Activated B cell treated with CpG ODN at 0.5 μM for 24 hours (primary cell): ENCODE results near the gene NAGLU. TPM values are rescaled to one million over a fixed set of nuclear protein-coding genes. Genes with fewer than 3 reads are reported as not detected.

Source experiments
- ATAC-seq: fragments of 200-7000 bp; cut with Tn5 transposase; one replicate; pipeline ENCODE4 v1.10.0; 2021; ENCODE audit warnings: low read depth, mild to moderate bottlenecking, moderate library complexity
- CTCF ChIA-PET: fragments of 350-600 bp; sonication (Branson Sonifier 250); formaldehyde crosslinking; loops from one replicate; lab custom pipeline; 2021; ENCODE audit warnings: antibody characterized with exemption; lab: Charles Lee
- POLR2A ChIA-PET: fragments of 350-600 bp; sonication (Branson Sonifier 250); formaldehyde crosslinking; loops from one replicate; lab custom pipeline; 2021; ENCODE audit warnings: antibody characterized with exemption; lab: Charles Lee
- DNase-seq: peaks from one replicate; pipeline ENCODE4 v3.0.0; 2022
- H3K27ac Mint-ChIP-seq: one replicate; pipeline ENCODE4 v1.8.0; 2020; ENCODE audit warnings: mixed read lengths
- H3K27me3 Mint-ChIP-seq: one replicate; pipeline ENCODE4 v1.8.0; 2021; ENCODE audit warnings: mixed read lengths
- H3K36me3 Mint-ChIP-seq: one replicate; pipeline ENCODE4 v1.8.0; 2021; ENCODE audit warnings: low read depth, mixed read lengths
- H3K4me1 Mint-ChIP-seq: one replicate; pipeline ENCODE4 v1.8.0; 2021; ENCODE audit warnings: mixed read lengths
- H3K4me3 Mint-ChIP-seq: one replicate; pipeline ENCODE4 v1.8.0; 2020; ENCODE audit warnings: mild to moderate bottlenecking, mixed read lengths
- H3K9me3 Mint-ChIP-seq: one replicate; pipeline ENCODE4 v1.8.0; 2020; ENCODE audit warnings: mixed read lengths
- CTCF ChIP-seq: fragments of 200-600 bp; IDR thresholded peaks from one replicate; pipeline ENCODE4 v1.8.0; 2022; ENCODE audit warnings: antibody characterized with exemption, mild to moderate bottlenecking
- intact Hi-C: fragments of 100-400 bp; cut with micrococcal nuclease; formaldehyde crosslinking; loops from one replicate; pipeline ENCODE4 v1.15.1; 2024
- total RNA-seq: library from RNA; stranded (reverse); gene quantifications from 2 replicates; pipeline ENCODE4 v1.2.3, GENCODE V29; 2022

NAGLU gene
- total RNA-seq, 1 donor from 2014 or later = 33.9 TPM

DNA sequence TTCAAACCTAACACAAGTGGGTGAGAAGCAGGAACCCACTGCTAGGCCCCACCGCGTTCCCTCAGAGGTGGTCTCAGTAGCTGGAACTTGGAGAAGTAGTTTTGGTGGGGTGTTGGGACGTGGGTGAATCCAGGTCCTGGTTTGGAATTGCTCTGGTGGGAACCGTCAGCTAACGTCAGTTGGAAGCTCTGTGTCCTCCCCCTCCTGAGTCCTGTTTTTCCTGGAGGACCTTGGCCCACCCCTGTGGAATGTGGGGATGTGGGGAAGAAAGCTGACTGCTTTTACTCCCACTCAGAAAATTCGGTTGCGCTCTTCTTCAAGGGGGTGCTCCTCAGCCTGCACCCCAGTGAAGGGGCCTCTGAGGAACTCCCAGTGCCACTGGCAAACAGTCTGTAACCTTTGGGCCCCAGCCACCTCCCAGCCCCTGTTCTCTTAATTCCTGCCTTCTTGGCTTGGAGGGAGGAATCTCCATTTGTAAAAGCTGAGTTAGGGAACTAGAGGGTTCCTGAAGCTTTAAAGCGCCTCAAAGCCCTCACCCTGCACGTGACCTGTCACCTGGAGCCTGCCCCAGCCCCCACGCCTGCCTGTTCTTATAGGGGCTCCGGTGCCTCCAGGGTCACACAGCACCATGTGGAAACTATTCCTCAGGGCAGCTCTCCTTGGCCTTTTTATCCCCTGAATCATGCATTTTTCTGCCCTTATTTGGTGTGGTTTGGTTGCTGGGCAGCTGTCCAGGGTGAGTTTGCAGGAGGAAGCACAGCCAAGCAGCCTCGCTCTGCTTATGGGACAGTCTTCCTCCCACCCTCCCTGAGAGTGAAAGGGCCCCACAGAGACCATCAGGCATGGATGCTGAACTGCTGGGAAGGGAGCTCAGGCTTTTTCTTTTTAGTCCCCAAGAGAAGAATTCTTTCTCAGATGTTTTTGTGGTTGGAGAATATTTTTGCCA, 16.2 kb upstream of the NAGLU start:
- Mint-ChIP-seq H3K27me3 (no peaks in the 10 kb centered on the region), H3K4me1 (peaks cover 7% of the 10 kb centered on the region), H3K36me3 (peaks cover 49% of the 10 kb centered on the region), H3K4me3 (no peak overlapping the region), H3K9me3 (no peaks in the 10 kb centered on the region), H3K27ac (no peak overlapping the region)
- DNase-seq (no peak), ATAC-seq (no peak)
- intact Hi-C loops = no loop called here
- CTCF ChIA-PET = interaction anchor here (1.0 to 6.7 kb wide), 5 partner anchors 90 to 708 kb away, joined by 3 to 49 read pairs (median 6); partner anchors contain the start of genes CAVIN1 and P3H4
- POLR2A ChIA-PET = interaction anchor here (1.1 kb wide), 1 partner anchor 16 kb away, joined by 3 read pairs; the partner anchor contains the start of gene NAGLU
- no peak for TF ChIP-seq CTCF

DNA sequence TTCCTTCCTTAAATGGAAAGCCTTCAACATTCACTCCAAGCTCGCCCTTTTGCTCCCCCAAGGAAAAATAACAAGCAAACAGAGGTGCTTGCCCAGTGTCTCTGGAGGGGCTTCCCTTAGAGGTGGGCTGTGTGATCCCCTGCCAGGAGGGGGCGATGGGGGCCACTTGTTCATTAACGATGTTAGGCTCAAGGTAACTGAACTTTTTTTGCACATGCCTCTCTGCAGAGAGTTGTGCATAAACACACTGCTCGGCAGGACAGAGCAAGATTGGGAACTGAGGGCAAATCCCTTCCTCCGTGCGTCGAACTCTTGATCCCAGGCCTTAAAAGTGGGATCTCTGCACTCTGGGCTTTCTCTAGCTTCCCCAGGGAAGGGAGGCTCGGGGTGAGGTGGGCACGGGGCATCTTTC, 15.5 kb upstream of the NAGLU start:
- TF ChIP-seq CTCF = no peak
- DNase-seq (no peak), ATAC-seq (no peak)
- H3K27ac Mint-ChIP-seq = no peak overlapping the region
- peaks cover 45% of the 10 kb centered on the region for H3K36me3 Mint-ChIP-seq
- no peak overlapping the region for H3K4me3 Mint-ChIP-seq
- ChIA-PET CTCF (interaction anchor here (0.8 to 2.7 kb wide), 2 partner anchors 91 to 208 kb away, joined by 3 to 7 read pairs; no protein-coding TSS in a partner anchor), POLR2A (interaction anchor here (0.6 to 0.9 kb wide), 2 partner anchors 10 to 416 kb away, joined by 3 read pairs; no protein-coding TSS in a partner anchor)
- H3K27me3 Mint-ChIP-seq = no peaks in the 10 kb centered on the region
- H3K9me3 Mint-ChIP-seq = no peaks in the 10 kb centered on the region
- intact Hi-C loops = no loop called here
- peaks cover 7% of the 10 kb centered on the region for H3K4me1 Mint-ChIP-seq

GRCh38 chr17:42521036-42521435, 15.0 kb upstream of the NAGLU start:
- no peaks in the 10 kb centered on the region for H3K9me3 Mint-ChIP-seq
- H3K27me3 Mint-ChIP-seq = no peaks in the 10 kb centered on the region
- peaks cover 42% of the 10 kb centered on the region for H3K36me3 Mint-ChIP-seq
- no peak overlapping the region for H3K27ac Mint-ChIP-seq
- H3K4me3 Mint-ChIP-seq = no peak overlapping the region
- intact Hi-C loops = no loop called here
- DNase-seq (no peak), ATAC-seq (no peak)
- ChIA-PET POLR2A (interaction anchor here (0.6 to 0.9 kb wide), 2 partner anchors 9 to 415 kb away, joined by 3 read pairs; no protein-coding TSS in a partner anchor), CTCF (interaction anchor here (0.8 to 2.7 kb wide), 3 partner anchors 9 to 209 kb away, joined by 3 to 7 read pairs (median 3); no protein-coding TSS in a partner anchor)
- peaks cover 7% of the 10 kb centered on the region for H3K4me1 Mint-ChIP-seq
- no peak for TF ChIP-seq CTCF

DNA sequence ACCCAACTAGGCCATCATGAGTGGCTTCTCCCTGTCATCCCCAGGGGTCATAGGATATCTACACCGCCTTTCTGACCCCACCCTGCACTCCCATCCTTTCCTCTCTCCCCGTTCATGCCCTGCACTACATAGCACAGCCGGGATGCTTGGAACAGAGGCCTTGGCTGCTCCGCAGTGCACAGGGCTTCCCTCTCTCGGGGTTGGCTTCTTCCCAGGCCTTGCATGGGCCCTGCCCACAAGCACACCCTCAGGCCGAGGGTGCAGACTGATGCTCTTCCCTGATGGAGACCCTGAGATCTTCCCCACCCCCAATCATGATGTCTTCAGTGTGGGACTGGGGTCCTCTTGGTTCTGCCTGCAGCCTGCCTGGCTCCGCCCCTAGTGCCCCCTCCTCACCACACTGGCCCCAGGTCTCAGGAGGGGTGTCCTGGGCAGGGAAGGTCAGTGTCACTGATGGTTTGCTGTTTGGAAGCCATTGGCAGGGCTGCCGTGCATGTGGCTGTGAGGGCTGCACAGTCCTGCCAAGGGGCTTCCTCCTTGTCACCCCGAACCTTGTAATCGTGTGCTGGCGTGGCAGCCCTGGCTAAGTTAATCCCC, 14.3 kb upstream of the NAGLU start:
- H3K4me3 Mint-ChIP-seq = no peak overlapping the region
- H3K9me3 Mint-ChIP-seq = no peaks in the 10 kb centered on the region
- intact Hi-C loops = no loop called here
- H3K27me3 Mint-ChIP-seq = no peaks in the 10 kb centered on the region
- DNase-seq = no peak
- no peak for TF ChIP-seq CTCF
- H3K36me3 Mint-ChIP-seq = peaks cover 36% of the 10 kb centered on the region
- ChIA-PET POLR2A (interaction anchor here (0.5 kb wide), 1 partner anchor 33 kb away, joined by 3 read pairs; no protein-coding TSS in a partner anchor), CTCF (interaction anchor here (0.8 kb wide), 1 partner anchor 9 kb away, joined by 3 read pairs; no protein-coding TSS in a partner anchor)
- H3K27ac Mint-ChIP-seq = no peak overlapping the region
- H3K4me1 Mint-ChIP-seq = peaks cover 7% of the 10 kb centered on the region
- no peak for ATAC-seq
